SJCRH30 (cell line): ENCODE data around the gene APBA2. TPM values are rescaled to one million over a fixed set of nuclear protein-coding genes. Genes with fewer than 3 reads are reported as not detected.
A peak's percentile ranks its signal among the peaks of the same experiment; 100 is the strongest.
"Not testable (repeated sequence)": the region's sequence is repeated elsewhere in the genome, so short reads cannot be mapped to it uniquely, and the experiment has no call there.

Source experiments
- DNase-seq, 2 experiments: peaks; one replicate each; pipeline ENCODE4 v3.0.0-alpha.2; 2015 to 2020
- H3K27ac ChIP-seq: fragments of 250-450 bp; sonication (Bioruptor Pico); 2 replicates; pipeline ENCODE4 v1.5.1; 2020; ENCODE audit warnings: mild to moderate bottlenecking, moderate library complexity
- H3K27me3 ChIP-seq: fragments of 250-450 bp; sonication (Bioruptor Pico); 2 replicates; pipeline ENCODE4 v1.5.1; 2020; ENCODE audit warnings: mild to moderate bottlenecking, moderate library complexity
- H3K36me3 ChIP-seq: fragments of 250-450 bp; sonication (Bioruptor Pico); 2 replicates; pipeline ENCODE4 v1.5.1; 2020; ENCODE audit warnings: mild to moderate bottlenecking, moderate library complexity
- H3K4me1 ChIP-seq: fragments of 250-450 bp; sonication (Bioruptor Pico); 2 replicates; pipeline ENCODE4 v1.5.1; 2020; ENCODE audit warnings: mild to moderate bottlenecking, moderate library complexity
- H3K4me3 ChIP-seq: fragments of 250-450 bp; sonication (Bioruptor Pico); 2 replicates; pipeline ENCODE4 v1.5.1; 2020; ENCODE audit warnings: mild to moderate bottlenecking, moderate library complexity
- H3K9me3 ChIP-seq: fragments of 250-450 bp; sonication (Bioruptor Pico); replicated peaks from 2 replicates; pipeline ENCODE4 v1.5.1; 2020; ENCODE audit warnings: mild to moderate bottlenecking, moderate library complexity
- total RNA-seq: library from RNA; depleted of rRNA; stranded (reverse); fragments of >200 nt; shearing (Covaris generic); gene quantifications from 2 replicates; pipeline ENCODE4 v1.2.3, GENCODE V29; 2014

The APBA2 gene
- total RNA-seq, 1 experiment from 2014 or later: 11.9 TPM

DNA sequence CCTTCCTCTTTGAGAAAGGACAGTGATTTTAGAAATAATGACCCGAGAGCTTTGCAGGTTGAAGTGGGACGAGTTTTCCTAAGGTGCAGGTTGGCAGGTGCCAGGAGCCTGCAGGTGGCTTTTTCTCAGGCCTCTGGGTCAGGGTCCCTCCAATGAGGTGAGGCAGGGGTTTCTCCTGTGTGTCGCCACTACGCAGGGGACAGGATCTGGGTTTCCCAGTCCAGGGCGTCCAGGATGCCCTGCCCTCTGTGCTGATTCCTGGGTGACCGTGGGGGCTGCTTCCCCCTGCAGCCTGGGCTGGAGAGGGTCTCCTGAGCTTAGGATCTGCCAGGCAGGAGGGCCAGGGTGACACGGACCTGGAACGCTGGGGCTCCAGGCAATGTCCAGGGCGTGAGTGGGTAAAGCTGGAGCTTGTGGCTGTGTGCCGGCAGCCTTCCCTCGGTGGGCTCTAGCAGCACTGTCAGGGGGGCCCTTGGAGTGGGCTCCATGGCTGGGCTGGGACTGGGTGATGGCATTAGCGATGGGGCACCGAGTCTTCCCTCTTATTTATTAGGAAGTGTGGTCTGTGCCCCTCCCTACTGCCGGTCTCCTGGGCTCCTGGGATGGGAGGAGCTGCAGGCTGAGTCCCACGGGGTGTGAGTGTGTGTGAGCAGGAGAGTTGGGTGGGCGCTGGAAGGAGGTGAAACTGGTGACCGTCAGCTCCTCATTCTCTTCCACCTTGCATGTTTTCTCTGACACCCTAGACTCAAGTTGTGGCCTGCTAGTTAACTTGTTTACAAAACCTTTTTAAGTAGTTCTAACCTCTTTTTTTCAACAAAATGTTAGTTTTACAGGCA, 1.8 kb downstream of the APBA2 start:
- Histone ChIP-seq H3K27me3 (no peaks in the 10 kb centered on the region; the same call in 1 of the 2 replicates), H3K36me3 (no peaks in the 10 kb centered on the region), H3K27ac (no peak overlapping the region), H3K9me3 (no peaks in the 10 kb centered on the region), H3K4me3 (no peak overlapping the region), H3K4me1 (peaks cover 4% of the 10 kb centered on the region; the same call in 1 of the 2 replicates)
- DNase-seq: no peak

DNA sequence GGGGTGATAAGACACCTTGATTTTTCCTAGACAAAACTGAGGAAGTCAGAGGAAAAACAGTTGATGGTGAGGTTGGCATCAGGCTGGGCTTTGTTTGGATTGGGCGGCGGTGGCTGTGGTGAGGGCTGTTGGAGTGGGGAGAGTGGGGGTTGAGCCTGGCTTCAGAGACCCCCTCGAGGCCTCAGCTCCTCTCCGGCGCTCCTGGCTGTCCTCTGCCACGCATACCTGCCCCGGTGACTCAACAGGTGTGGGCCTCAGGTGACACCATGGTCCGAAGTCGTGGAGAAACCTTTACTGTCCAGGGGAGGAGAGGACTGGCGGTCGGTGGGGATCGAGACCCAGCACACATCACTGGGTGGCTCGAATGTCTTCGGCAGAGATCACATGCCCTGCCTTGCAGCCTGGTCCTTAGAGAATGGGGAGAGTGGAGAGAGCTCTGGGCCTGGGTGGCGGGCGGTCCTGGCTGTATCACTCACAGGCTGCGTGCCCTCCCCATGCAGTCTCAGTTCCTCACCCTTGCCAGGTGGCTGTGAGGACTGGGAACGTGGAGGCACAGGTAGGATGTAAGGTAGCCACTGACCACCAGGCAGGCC, 2.6 kb downstream of the APBA2 start:
- no peak overlapping the region for H3K4me3 ChIP-seq
- no peaks in the 10 kb centered on the region for H3K36me3 ChIP-seq
- no peaks in the 10 kb centered on the region for H3K9me3 ChIP-seq
- DNase-seq: no peak
- no peak overlapping the region for H3K27ac ChIP-seq
- no peaks in the 10 kb centered on the region; the same call in 1 of the 2 replicates for H3K27me3 ChIP-seq
- H3K4me1 ChIP-seq: peaks cover 6% of the 10 kb centered on the region; the same call in 1 of the 2 replicates

DNA sequence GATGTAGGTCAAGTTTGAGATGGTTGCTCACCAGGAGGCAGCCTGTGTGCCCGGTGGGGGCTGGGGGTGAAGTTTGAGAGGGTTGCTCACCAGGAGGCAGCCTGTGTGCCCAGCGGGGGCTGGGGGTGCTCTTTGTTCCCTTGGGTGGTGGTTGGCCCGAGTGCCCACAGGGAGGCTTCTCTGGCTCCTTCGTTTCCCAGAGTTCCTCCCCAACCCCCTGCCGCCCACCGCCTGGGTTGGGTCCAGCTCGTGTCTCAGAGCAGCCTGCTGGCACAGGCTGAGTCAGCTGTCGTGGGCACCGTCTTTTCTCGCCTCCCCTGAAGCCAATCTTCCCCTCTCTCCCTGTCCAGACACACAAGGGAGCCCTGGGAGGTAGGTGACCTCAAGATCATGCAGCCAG, 3.1 kb downstream of the APBA2 start:
- Histone ChIP-seq H3K36me3 (no peaks in the 10 kb centered on the region), H3K9me3 (no peaks in the 10 kb centered on the region), H3K27me3 (no peaks in the 10 kb centered on the region; the same call in 1 of the 2 replicates), H3K27ac (no peak overlapping the region), H3K4me1 (peaks cover 6% of the 10 kb centered on the region; the same call in 1 of the 2 replicates), H3K4me3 (no peak overlapping the region)
- DNase-seq: no peak

DNA sequence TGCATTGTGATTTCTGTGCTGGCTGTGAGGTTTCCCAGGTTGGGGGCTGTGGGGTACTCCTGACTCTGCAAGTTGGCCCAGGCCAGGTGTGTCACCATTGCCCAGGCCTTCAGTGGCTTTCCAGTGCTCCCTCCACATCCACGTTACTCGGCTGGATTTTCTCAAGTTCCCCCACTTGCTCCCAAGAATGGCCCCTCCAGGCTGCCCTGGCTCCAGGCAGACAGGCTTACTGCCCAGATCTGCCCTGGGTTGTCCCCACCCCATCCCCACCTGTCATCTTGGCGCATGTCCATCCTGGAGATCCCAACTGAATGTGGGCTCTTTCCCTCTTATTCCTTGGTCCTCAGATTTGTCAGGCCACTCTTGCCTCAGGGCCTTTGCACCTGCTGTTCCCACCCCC, 3.6 kb downstream of the APBA2 start:
- Histone ChIP-seq H3K4me1 (peaks cover 6% of the 10 kb centered on the region; the same call in 1 of the 2 replicates), H3K36me3 (no peaks in the 10 kb centered on the region), H3K4me3 (no peak overlapping the region), H3K27me3 (no peaks in the 10 kb centered on the region; the same call in 1 of the 2 replicates), H3K27ac (no peak overlapping the region), H3K9me3 (no peaks in the 10 kb centered on the region)
- peak; percentile 16 to 31 for DNase-seq

DNA sequence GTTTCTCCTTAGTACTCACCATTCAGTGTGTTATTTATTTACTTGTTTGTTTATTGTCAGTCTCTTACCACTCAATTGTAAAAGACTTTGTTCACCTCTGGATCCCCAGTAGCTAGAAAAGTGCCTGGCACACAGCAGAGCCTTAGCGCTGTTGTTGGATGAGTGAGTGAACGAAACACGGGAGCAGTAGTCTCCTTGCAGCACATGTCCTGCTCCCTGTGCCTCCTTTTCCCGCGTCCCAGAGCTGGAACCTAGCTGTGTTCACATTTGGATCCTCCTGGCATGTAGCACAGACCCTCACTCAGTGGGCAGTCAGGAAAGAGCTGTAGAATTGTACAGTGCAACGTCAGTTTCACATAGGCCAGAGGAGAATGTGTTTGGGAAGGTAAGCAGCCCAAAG, 4.1 kb downstream of the APBA2 start:
- not testable (repeated sequence) for H3K36me3 ChIP-seq

DNA sequence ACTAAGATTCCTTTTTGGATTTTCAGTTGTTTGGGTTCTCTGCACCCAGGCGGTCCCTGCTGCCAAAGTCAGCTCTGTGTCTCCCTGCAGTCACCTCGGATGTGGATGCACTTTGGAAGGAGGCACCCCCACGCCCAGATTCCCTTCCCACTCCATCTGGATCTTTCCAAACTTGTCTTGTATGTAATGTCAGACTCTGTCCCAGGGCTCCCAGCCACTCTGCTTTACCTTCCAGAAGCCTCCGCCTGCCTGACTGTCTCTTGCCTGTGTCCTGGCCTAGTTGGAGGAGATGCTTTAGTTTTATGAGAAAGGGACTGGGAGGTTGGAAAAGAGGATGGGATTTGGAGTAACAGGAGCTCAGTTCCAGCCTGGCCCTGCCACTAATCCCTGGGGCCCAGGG, 4.5 kb downstream of the APBA2 start:
- H3K4me1 ChIP-seq, H3K36me3 ChIP-seq, H3K9me3 ChIP-seq, H3K27me3 ChIP-seq, DNase-seq, H3K27ac ChIP-seq, H3K4me3 ChIP-seq: not testable (repeated sequence)

More for the DNA sequence above, 4.1 kb downstream of the APBA2 start:
- H3K27me3 ChIP-seq, H3K4me1 ChIP-seq, H3K9me3 ChIP-seq, DNase-seq, H3K4me3 ChIP-seq, H3K27ac ChIP-seq: not testable (repeated sequence)

DNA sequence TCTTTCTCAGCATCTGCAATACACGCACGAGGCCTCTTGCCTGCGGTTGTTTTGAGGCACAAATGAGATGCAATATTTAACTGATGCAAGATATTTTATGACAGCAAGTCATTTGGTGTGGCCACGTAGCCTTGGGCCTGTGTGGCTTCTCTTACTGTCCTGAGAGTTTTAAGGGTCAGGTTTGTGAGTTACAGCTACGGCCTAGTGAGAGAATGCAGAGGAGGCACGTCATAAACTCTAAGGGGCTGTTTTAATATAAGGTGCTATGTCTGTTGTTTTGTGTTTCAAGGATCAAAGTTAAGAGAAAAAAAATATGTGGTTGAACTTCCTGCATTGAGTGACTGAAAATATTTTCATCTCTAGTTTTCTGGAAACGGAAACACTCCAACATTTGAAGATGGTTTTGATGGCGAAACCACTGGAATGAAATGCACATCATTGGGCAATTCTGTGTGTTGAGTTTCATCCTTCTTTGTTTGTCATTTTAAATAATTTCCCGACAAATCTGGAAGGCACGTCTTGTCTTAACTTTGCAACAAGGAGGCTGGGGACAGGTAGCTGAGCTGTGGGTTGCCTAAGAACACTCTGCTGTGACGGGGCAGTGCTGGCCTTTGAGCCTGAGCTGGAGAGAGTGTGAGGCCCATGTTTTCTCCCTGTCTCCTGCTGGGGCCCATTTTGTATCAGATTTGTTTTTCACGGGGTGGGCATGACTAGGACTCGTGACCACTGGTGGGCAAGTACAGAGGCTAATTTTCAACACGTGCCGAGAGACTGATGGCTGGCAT, 5.1 kb downstream of the APBA2 start:
- Histone ChIP-seq H3K36me3 (no peaks in the 10 kb centered on the region), H3K4me3 (no peak overlapping the region), H3K27me3 (no peaks in the 10 kb centered on the region; the same call in 1 of the 2 replicates), H3K4me1 (peaks cover 6% of the 10 kb centered on the region; the same call in 1 of the 2 replicates), H3K9me3 (no peaks in the 10 kb centered on the region), H3K27ac (no peak overlapping the region)
- no peak for DNase-seq

DNA sequence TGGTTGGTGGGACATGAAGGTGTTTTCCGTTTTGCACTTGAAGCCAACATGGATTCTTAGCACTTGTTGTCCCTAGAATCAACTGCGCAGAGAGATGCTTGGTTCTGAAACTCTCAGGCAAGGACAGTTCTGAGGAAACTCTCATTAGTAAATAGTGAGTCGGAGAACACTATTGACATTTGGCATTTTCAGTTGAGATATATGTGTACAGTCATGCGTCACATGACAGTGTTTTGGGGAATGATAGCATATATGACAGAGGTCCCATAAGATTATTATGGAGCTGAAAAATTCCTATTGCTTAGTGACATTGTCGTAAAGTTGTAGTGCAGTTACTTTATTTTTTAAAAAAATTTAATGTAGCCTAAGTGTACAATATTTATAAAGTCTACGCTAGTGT, 5.8 kb downstream of the APBA2 start:
- no peak for DNase-seq
- Histone ChIP-seq H3K9me3 (no peaks in the 10 kb centered on the region), H3K4me1 (peaks cover 6% of the 10 kb centered on the region; the same call in 1 of the 2 replicates), H3K4me3 (no peak overlapping the region), H3K27me3 (no peaks in the 10 kb centered on the region; the same call in 1 of the 2 replicates), H3K27ac (no peak overlapping the region), H3K36me3 (no peaks in the 10 kb centered on the region)

DNA sequence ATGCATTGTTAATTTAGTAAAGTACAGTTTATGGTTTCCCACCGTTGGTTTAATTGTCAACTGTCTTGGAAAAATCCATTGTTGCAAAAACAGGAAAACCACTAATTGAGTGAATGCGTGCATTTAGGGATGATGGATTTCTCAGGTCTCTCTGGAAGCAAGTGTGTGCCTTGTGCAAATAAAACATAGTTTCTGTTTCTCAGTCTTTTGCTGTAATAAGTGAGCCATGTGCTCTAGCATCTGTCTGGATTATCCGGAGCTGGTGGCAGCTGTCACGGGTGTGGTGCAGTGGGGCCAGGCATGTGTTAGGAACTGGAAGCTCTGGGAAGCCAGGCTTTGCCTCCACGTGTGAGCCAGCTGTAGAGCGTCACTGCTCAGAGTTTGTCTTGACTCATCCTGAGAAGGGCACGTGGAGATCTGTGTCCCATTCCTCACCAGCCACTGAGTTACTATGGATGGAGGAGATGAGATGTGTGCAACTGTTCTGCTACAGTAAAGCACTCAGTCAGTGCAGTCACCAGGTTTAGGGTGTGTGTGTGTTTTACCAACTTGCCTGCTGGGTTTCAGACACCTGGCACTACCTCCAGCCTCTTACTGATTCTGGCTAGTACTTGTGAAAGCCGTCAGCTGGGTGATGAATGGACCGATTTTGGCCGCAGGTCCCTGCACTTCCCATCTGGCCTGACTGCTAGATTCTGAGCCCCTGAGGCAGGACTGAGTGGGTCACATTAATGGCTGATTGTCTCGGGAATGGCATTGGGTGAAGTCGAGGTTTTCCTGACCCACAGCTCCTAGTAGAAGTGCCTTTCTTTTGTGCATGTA, 7.2 kb downstream of the APBA2 start:
- no peaks in the 10 kb centered on the region for H3K9me3 ChIP-seq
- no peaks in the 10 kb centered on the region for H3K36me3 ChIP-seq
- H3K27ac ChIP-seq: peak overlapping the region; percentile 15; the same call in 1 of the 2 replicates
- peak; percentile 14 to 29 for DNase-seq
- H3K4me3 ChIP-seq: no peak overlapping the region
- no peaks in the 10 kb centered on the region for H3K27me3 ChIP-seq
- H3K4me1 ChIP-seq: peaks cover 13% of the 10 kb centered on the region

DNA sequence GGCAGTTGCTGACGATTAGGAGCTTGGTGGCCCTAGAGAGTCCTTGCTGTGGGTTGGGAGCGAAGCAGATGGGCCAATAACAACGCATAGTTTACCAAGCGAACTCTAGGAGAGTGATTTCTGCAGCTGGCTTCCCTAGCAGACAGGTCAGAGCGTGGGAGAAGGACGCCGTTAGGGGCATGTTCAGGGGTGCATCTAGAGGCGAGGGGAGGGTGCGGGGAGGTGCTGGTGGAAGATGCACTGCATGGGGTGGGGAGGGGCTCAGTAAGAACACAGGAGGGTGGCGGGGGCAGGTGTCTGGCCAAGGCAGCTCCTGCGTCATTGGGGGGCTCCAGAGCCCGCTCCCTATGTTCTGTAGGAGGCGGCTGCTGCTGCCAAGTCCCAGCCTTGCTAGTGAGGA, 8.9 kb downstream of the APBA2 start:
- DNase-seq: no peak
- no peaks in the 10 kb centered on the region for H3K9me3 ChIP-seq
- H3K4me3 ChIP-seq: no peak overlapping the region

DNA sequence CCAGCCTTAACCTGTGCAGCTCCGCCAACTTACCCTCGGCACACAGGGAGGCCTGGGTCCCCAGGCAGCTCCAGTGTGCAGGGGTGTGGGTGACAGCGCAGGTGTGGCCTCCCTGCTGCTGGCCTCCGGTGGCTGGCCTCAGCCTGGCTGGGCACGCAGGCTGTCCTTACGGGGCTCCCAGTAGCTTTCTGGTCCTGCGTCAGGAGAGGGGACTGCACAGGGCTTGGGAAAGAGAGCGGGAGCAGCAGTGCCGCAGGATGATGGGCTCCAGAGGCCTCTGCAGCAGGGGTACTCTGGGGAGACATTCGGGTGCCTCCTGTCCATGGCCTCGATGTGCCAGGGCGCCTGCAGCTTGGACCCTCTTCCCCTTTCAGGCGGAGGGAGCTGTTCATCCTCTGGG, 9.4 kb downstream of the APBA2 start:
- Histone ChIP-seq H3K27ac (no peak overlapping the region), H3K36me3 (no peaks in the 10 kb centered on the region), H3K9me3 (no peaks in the 10 kb centered on the region), H3K4me1 (peaks cover 13% of the 10 kb centered on the region), H3K4me3 (no peak overlapping the region), H3K27me3 (no peaks in the 10 kb centered on the region)
- DNase-seq: no peak

More for the DNA sequence above, 8.9 kb downstream of the APBA2 start:
- Histone ChIP-seq H3K27me3 (no peaks in the 10 kb centered on the region), H3K4me1 (peaks cover 13% of the 10 kb centered on the region), H3K27ac (no peak overlapping the region), H3K36me3 (no peaks in the 10 kb centered on the region)

DNA sequence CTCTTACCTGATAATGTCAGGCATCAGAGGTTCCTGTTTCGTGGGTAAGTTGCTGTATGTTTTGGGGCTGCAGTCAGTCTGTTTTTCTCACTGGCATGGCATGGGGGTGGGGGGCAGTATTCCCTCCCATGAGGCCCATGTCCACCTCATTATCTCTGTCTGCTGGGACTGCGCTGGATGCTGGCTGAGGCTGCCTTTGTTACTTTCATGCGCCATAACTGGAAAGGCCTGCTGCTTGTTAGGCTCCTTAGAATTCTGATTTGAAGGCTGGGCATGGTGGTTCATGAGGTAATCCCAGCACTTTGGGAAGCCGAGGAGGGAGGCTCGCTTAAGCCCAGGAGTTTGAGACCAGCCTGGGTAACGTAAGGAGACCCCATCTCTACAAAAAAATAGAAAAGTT, 9.8 kb downstream of the APBA2 start:
- no peak for DNase-seq
- Histone ChIP-seq H3K9me3 (no peaks in the 10 kb centered on the region), H3K4me3 (no peak overlapping the region), H3K4me1 (peaks cover 13% of the 10 kb centered on the region), H3K27ac (no peak overlapping the region), H3K36me3 (no peaks in the 10 kb centered on the region), H3K27me3 (no peaks in the 10 kb centered on the region)

DNA sequence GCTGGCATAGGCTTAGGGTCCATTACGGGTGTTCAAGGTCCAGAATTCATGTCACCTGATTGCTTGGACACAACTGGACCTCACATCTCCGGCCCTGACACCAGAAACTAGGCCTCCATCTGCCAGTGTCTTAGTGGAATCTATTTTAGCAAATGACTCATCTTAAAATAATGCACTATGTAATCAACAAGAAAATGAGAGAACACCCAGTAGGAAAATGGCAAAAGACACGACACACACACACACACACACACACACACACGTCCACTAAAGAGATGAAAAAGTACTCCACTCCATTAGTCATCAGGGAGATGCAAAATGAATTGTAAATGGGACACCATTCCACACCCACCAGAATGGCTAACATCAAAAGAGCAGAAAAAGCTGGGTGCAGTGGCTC, 11.2 kb downstream of the APBA2 start:
- H3K9me3 ChIP-seq: no peaks in the 10 kb centered on the region
- peaks cover 13% of the 10 kb centered on the region for H3K4me1 ChIP-seq
- peak in 1 of 2 experiments; percentile 23 for DNase-seq
- no peaks in the 10 kb centered on the region for H3K36me3 ChIP-seq
- peak overlapping the region; percentile 5; the same call in 1 of the 2 replicates for H3K27ac ChIP-seq
- no peak overlapping the region for H3K4me3 ChIP-seq
- H3K27me3 ChIP-seq: no peaks in the 10 kb centered on the region
